Upper lobe of left lung (tissue), 4 donors: Measurements from ENCODE around the gene PSORS1C1.

Experiments
- EP300 ChIP-seq, 4 donors: sonication (generic); formaldehyde crosslinking; IDR thresholded peaks; one replicate each; pipeline ENCODE4 v1.5.1; 2017; ENCODE audit warnings: antibody characterized with exemption in 4 of 4, control low read depth in 2 of 4
- POLR2A ChIP-seq, 4 donors: fragments of 450-650 bp; IDR thresholded peaks; one replicate each; pipeline ENCODE4 v1.5.1; 2016 to 2017; ENCODE audit warnings: antibody characterized with exemption in 4 of 4, mild to moderate bottlenecking in 2 of 4
- POLR2AphosphoS5 ChIP-seq, 2 donors: sonication (generic); formaldehyde crosslinking; IDR thresholded peaks; one replicate each; pipeline ENCODE4 v1.5.1; 2017; ENCODE audit warnings: antibody characterized with exemption in 2 of 2
- TF ChIP-seq, protein P1 (sequence below), 6 experiments: fragments of 450-650 bp in 4 of 6; fragments of 200-600 bp in 2 of 6; sonication (generic) in 2 of 6; IDR thresholded peaks; one replicate each; pipeline ENCODE4 v1.5.1; 2016 to 2019; ENCODE audit warnings: antibody characterized with exemption in 6 of 6

DNA sequence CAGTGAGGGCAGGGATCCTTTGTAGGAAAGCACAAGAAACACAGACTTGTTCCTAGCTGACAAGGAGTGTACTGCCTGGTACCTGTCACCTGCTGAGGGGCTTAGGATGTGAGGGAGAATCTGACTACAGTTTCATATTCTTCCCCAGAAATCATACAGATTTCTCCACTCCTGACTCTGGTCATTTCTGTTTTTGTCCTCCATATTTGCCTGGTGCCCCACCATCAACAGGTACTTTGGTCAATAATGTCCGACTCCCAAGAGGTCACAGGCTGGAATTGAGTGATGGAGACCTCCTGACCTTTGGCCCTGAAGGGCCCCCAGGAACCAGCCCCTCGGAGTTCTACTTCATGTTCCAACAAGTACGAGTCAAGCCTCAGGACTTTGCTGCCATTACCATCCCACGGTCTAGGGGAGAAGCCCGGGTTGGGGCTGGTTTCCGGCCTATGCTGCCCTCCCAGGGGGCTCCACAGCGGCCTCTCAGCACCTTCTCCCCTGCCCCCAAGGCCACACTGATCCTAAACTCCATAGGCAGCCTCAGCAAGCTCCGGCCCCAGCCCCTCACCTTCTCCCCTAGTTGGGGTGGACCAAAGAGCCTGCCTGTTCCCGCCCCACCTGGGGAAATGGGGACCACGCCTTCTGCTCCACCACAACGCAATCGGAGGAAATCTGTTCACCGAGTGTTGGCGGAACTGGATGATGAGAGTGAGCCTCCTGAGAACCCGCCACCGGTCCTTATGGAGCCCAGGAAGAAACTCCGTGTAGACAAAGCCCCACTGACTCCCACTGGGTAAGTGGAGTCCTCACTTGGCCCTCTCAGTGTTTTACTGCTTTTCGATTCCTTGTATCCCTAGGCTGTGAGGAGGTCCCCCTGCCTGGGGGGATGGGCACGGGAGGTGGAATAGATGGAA is 46.9 kb downstream of the PSORS1C1 start:
- TF ChIP-seq, protein P1, sequence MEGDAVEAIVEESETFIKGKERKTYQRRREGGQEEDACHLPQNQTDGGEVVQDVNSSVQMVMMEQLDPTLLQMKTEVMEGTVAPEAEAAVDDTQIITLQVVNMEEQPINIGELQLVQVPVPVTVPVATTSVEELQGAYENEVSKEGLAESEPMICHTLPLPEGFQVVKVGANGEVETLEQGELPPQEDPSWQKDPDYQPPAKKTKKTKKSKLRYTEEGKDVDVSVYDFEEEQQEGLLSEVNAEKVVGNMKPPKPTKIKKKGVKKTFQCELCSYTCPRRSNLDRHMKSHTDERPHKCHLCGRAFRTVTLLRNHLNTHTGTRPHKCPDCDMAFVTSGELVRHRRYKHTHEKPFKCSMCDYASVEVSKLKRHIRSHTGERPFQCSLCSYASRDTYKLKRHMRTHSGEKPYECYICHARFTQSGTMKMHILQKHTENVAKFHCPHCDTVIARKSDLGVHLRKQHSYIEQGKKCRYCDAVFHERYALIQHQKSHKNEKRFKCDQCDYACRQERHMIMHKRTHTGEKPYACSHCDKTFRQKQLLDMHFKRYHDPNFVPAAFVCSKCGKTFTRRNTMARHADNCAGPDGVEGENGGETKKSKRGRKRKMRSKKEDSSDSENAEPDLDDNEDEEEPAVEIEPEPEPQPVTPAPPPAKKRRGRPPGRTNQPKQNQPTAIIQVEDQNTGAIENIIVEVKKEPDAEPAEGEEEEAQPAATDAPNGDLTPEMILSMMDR (IDR thresholded peaks at IDR 0.05) = no peak
- TF ChIP-seq POLR2A (IDR thresholded peaks at IDR 0.05) = no peak
- TF ChIP-seq POLR2AphosphoS5 (IDR thresholded peaks at IDR 0.05) = no peak
- no peak for TF ChIP-seq EP300 (IDR thresholded peaks at IDR 0.05)
